Stimulated activated CD4-positive, alpha-beta T cell treated with anti-CD3 and anti-CD28 coated beads, Interleukin-1b, Interleukin-23, amount 100 ng/mL, for 4 hours (primary cell): ENCODE results near the gene ZNF423.
"Not testable (repeated sequence)": the region's sequence is repeated elsewhere in the genome, so short reads cannot be mapped to it uniquely, and the experiment has no call there.

Experiments
- DNase-seq, 2 donors: peaks; one replicate each; pipeline ENCODE4 v3.0.0-alpha.2; 2020; ENCODE audit warnings: low read depth in 2 of 2

The ZNF423 gene

DNA sequence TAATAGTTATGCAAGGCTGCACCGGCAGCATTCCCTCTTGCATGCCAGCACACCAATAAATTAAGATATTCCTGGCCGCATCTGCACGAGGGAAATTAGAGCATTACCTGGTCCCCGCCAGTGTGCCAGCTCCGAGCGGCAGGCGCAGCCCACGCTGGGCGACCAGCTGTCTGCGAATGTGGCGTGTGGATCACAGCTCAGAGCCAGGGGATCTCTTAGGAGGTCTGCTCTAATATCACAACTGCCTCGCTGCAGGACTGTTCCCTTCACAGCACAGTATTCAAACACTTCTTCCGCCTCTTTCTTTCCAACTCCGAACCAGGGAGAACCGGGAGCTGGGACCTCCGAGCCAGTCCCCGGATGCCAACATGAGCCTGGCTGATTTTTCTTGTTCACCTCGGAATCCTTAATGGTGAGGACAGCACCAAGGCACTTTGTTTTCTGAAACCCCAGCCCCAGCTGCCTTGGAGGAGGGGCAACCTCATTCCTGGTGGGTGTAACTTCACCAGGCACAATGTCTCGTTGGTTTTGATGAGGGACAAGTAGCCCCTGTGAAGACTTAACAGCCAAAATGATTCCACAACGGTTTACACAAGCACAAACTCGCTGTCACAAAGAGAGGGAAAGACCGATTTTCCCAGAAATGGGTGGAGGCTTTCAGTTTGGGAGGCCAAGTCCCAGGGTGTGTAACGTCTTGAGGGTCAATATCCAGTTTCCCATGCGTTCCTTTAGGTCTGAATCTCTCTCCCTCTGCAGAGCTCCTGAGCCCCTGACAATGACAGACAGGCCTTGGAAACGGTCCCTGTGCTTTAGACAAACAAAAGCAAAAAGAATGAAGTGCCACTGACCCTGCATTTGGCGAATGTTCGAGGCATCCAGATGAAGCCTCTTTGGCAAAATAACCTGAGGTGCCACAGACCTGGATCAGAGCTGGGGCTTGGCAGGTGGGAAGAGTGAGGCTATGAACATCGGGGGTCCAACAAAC lies 269.2 kb downstream of the ZNF423 start:
- no peak for DNase-seq

GRCh38 chr16:49585143-49585832 lies 270.6 kb downstream of the ZNF423 start:
- DNase-seq = no peak

DNA sequence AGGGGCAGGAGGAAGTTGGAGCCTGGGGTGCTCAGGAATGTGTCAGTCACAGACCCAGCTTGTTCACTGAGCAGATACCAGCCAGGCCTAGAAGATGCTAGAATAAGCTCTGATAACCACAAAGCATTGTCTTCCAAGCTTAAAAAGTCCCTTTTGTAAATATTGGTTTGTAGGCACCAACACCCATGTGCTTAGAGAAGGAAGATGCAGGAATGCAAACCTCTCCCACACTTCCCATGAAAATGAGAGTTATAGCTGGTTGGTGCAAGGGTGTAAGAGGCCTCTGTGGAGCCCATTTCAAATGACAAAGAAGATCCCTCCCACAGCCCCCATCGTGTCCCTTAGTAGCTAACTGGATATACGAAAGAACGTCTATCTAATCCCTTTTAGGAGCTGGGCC lies 272.0 kb downstream of the ZNF423 start:
- no peak for DNase-seq

- no peak for DNase-seq
These were observed 274.1 kb downstream of the ZNF423 start for GRCh38 chr16:49581630-49582298.

- no peak for DNase-seq
These were observed 275.1 kb downstream of the ZNF423 start for GRCh38 chr16:49580751-49581303.

DNA sequence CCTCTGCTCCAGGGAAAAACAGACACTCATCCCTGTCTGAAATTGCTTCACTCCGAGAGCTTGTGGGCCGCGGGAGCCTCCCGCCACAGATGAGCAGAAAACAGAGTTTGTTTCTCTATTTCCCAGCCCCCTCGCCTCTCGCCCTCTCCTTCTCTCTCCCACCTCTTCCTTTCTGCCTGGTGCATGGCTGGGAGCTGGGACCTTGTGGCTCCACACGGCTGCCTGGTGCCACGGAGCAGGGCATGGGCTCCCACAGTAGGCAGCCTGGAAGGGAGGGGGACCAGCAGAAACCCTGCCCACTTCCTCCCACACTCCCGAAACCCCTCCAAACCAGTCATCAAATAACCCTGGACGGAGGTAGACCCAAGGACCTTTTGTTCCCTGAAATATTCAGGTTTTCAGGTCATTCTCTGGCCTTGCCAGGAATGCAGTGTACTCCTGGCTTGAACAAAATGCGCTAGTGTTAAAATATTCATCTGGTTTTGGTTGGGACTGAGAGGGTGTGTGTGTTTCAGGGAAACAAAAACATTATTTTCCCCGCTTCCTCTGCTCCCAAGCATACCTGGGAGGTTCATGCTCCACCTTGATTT lies 277.4 kb downstream of the ZNF423 start:
- no peak for DNase-seq

- DNase-seq = no peak
These were observed 277.9 kb downstream of the ZNF423 start for GRCh38 chr16:49578018-49578417.

- no peak for DNase-seq
These were observed 279.0 kb downstream of the ZNF423 start for GRCh38 chr16:49576941-49577340.

- no peak for DNase-seq
These were observed 279.8 kb downstream of the ZNF423 start for GRCh38 chr16:49576173-49576494.

GRCh38 chr16:49575346-49576172 lies 280.4 kb downstream of the ZNF423 start:
- DNase-seq = no peak

GRCh38 chr16:49574826-49575225 lies 281.1 kb downstream of the ZNF423 start:
- no peak for DNase-seq

GRCh38 chr16:49567950-49568349 lies 288.0 kb downstream of the ZNF423 start:
- no peak for DNase-seq

DNA sequence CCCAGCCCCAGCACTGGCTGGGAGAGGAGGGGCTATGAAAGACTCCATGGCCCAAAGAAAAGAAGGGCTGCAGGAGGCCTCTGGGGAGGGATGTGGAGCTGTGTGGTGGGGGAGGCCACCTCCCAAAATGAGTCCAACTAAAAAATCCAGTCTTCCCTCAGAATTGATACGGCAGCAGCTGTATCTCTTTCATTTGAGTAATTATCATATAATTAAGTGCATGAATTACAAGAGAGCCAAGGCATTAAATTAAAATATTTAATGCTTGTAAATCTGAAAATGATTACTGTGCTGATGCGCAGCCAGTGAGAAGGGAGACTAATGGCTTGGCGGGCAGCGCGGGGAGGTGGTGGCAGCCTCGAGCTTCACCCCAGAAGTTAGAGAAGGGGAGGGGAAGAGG lies 289.5 kb downstream of the ZNF423 start:
- DNase-seq = no peak

DNA sequence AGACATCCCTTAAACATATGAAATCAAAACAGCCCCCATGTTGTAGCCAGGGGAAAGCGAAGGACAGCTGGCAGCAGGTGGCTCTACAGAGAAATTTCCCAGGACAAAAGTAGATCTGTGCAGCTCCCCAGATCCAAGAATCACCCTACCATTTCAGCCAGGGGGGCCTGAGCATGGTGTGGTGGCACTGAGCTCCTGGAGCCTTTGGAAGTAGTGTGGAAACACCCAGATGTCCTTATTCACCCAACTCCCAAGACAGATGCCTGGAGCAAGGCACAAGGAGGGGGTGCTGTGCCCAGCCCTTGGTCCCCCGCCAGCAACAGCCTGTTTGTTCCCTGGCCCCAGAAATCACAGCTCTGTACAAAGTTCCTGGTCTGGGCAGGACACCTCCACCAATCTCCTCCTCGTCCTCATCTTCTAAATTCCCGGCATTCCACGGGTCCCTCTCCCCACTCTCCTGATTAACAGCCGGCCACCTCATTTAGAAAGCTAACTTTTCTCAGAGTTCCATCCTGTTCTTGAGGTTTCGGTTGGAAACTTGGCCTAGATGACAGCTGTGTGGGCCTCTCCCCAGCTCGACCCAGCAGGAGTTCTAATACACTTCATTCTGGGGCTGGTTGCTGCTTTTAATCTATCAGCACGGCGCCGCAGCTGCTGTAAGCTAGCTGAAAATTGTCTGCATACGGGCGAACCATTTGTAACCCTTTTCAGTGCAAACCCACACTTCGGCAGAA lies 291.2 kb downstream of the ZNF423 start:
- no peak for DNase-seq

DNA sequence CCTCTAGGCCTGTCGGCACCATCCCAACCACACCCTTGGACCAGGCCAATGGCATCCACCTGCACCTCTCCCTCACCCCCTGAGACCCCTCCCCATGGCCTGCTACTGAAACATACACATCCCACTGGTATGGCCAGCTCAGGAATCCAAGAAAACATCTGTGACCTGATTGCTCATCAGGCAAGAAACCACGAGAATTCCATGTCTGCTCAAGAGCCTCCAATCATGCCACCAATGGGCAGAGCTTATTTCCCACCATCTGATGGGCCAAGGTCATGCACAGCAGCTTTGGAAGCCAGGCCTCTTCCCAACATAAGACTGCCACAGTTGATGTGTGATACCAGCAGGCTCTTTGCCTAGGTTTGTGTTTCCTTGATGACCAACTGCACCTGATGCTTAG lies 292.2 kb downstream of the ZNF423 start:
- DNase-seq = no peak

GRCh38 chr16:49562894-49563293 lies 293.0 kb downstream of the ZNF423 start:
- not testable (repeated sequence) for DNase-seq

DNA sequence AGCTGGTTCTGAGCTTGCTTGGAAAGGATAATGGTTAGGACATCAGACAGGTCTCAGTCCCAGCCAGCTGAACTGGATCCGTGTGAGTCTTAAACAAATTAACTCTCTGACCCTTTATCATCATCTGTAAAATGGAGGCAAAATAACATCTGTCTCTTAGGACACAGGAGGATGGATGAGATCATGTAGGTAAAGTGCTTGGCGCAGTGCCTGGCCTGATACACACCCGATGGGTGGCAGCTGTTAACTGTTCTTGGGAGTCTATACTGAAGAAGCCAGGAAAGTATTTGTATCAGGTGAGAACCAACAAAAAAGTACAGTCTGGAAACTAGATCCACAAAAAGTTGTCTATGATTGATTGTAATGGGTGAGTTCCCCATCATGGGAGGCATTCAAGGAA lies 293.7 kb downstream of the ZNF423 start:
- DNase-seq = no peak

DNA sequence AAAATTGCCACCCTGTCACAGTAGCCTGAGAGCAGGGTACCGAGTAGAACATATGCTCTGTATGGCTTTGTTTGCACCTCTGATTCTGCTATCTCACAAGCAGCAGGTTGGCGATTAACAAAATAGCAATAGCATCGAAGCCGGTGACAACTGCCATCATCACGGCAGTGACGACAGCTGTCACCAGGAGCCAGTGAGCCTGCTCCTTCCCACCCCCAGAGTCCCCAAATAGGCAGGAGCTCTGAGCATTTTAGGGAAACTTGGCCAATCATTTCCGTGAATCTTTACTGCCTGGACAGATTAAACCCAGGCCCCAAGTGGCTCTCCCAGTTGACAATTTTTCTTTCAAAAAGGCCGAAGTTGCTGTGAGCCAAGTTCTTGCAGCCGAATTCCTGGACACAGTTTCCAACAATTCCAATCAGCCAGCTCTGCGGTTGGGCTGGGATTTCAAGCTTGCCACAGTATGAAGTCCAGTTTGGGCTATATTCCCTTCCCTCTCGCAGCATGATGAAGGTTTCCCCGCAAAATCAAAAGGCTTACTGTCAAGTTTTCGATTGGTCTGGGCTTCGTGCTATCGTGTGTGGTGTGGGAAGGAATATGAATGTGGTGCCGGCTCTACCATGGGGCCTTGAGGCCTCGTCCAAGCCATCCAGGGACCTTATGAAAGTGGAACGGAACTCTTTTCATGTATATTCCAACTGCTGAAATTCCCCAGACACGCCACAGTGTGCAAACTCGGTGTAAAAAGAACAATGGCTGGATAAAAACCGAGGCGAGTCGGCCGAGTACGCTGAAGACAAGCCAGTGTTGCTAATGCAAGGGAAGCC lies 295.7 kb downstream of the ZNF423 start:
- no peak for DNase-seq

DNA sequence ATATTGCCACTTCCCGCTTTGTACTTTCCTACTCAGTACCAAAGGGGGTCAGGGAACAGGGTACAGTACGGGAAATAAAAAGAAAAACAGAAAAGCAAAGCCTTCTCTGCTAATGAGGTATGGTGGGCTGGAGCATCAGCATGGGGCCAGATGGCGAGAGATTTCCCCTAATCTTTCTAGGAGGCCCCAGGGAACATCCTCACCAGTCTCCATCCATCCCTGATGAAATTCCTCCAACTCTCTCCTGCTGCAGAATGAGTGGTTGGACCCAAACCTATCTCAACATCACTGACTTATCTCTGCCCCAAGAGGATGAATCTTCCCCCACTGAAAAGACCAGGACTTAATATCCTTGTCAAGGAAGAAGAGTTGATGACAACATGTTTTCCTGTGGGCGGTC lies 296.7 kb downstream of the ZNF423 start:
- DNase-seq = no peak
